Activated CD4-positive, CD25-positive, alpha-beta regulatory T cell treated with anti-CD3 and anti-CD28 coated beads, Interleukin-2, amount 50 U/mL, for 16 hours (primary cell): ENCODE data around the gene SPATA2L.
"Not testable (repeated sequence)": the region's sequence is repeated elsewhere in the genome, so short reads cannot be mapped to it uniquely, and the experiment has no call there.

ENCODE experiments used
- DNase-seq: peaks from one replicate; pipeline ENCODE4 v3.0.0-alpha.2; 2020; ENCODE audit warnings: low read depth, low spot score

Gene SPATA2L

GRCh38 chr16:89707695-89708094, 6.2 kb upstream of the SPATA2L start:
- DNase-seq = no peak

- DNase-seq = no peak
These were observed 5.2 kb upstream of the SPATA2L start for GRCh38 chr16:89706518-89707260.

GRCh38 chr16:89705006-89705405, 3.5 kb upstream of the SPATA2L start:
- DNase-seq = no peak

- DNase-seq = no peak
These were observed 2.8 kb upstream of the SPATA2L start for GRCh38 chr16:89704281-89704680.

GRCh38 chr16:89700649-89701424, 668 bp downstream of the SPATA2L start:
- no peak for DNase-seq

- peak; percentile 91 for DNase-seq
These were observed 1.3 kb downstream of the SPATA2L start for GRCh38 chr16:89700100-89700648.

- not testable (repeated sequence) for DNase-seq
These were observed 1.8 kb downstream of the SPATA2L start for GRCh38 chr16:89699629-89700099.

GRCh38 chr16:89698717-89699116, 2.8 kb downstream of the SPATA2L start:
- not testable (repeated sequence) for DNase-seq

- no peak for DNase-seq
These were observed 3.7 kb downstream of the SPATA2L start for GRCh38 chr16:89697616-89698331.

GRCh38 chr16:89697161-89697615, 4.3 kb downstream of the SPATA2L start:
- DNase-seq = no peak

- no peak for DNase-seq
These were observed 4.8 kb downstream of the SPATA2L start for GRCh38 chr16:89696670-89697128.

- no peak for DNase-seq
These were observed 5.4 kb downstream of the SPATA2L start for GRCh38 chr16:89695875-89696669.

GRCh38 chr16:89695086-89695874, 6.2 kb downstream of the SPATA2L start:
- DNase-seq = no peak

- not testable (repeated sequence) for DNase-seq
These were observed 6.8 kb downstream of the SPATA2L start for GRCh38 chr16:89694784-89695085.

- DNase-seq = no peak
These were observed 7.3 kb downstream of the SPATA2L start for GRCh38 chr16:89693931-89694783.

GRCh38 chr16:89693289-89693731, 8.2 kb downstream of the SPATA2L start:
- no peak for DNase-seq

GRCh38 chr16:89691986-89692569, 9.4 kb downstream of the SPATA2L start:
- no peak for DNase-seq

GRCh38 chr16:89691231-89691985, 10.1 kb downstream of the SPATA2L start:
- DNase-seq = no peak
